Psoas muscle (tissue), 8 donors: Measurements from ENCODE around the gene ANGEL2. TPM values are rescaled to one million over a fixed set of nuclear protein-coding genes. Genes with fewer than 3 reads are reported as not detected.
"Not testable (repeated sequence)": the region's sequence is repeated elsewhere in the genome, so short reads cannot be mapped to it uniquely, and the experiment has no call there.

ENCODE experiments used
- ATAC-seq, 4 donors: fragments of 200-7000 bp; cut with Tn5 transposase; one replicate each; pipeline ENCODE4 v1.9.1; 2020; ENCODE audit warnings: moderate library complexity in 3 of 4, mild to moderate bottlenecking in 2 of 4
- DNase-seq, 2 donors: peaks; one replicate each; pipeline ENCODE4 v3.0.0-alpha.2; 2020
- H3K27ac ChIP-seq: fragments of 200-600 bp; one replicate; pipeline ENCODE4 v1.8.0; 2022
- H3K27me3 ChIP-seq, 3 donors: fragments of 200-600 bp in 1 of 3; one replicate each; pipeline versions ENCODE4 v1.6.1 to v1.8.0; 2013 to 2022; ENCODE audit warnings: low read length in 2 of 3, mild to moderate bottlenecking in 2 of 3, moderate library complexity in 1 of 3; ENCODE audit not compliant: insufficient read depth in 3 of 3
- H3K36me3 ChIP-seq, 2 donors: fragments of 200-600 bp in 1 of 2; one replicate each; pipeline versions ENCODE4 v1.6.1 to v1.8.0; 2013 to 2022; ENCODE audit warnings: low read depth in 1 of 2, mild to moderate bottlenecking in 1 of 2, moderate library complexity in 1 of 2; ENCODE audit not compliant: insufficient read depth in 1 of 2
- H3K4me1 ChIP-seq: fragments of 200-600 bp; one replicate; pipeline ENCODE4 v1.8.0; 2022
- H3K4me3 ChIP-seq: fragments of 200-600 bp; one replicate; pipeline ENCODE4 v1.8.0; 2022; ENCODE audit warnings: mild to moderate bottlenecking
- H3K9me3 ChIP-seq: fragments of 200-600 bp; one replicate; pipeline ENCODE4 v1.8.0; 2022
- WGBS, 3 donors: extraction: QIAGEN DNeasy Blood & Tissue Kit; methylation state at CpG; one replicate each; pipeline versions ENCODE4 v1.1.6 to v1.1.7; 2013; 5-methylcytosine and 5-hydroxymethylcytosine counted together
- intact Hi-C, 2 donors: fragments of 100-400 bp; cut with DNase I; formaldehyde crosslinking; loops; one replicate each; pipeline versions ENCODE4 v1.11.0 to v1.14.2; 2022
- polyA plus RNA-seq, 3 donors: library from polyadenylated mRNA; stranded (reverse); fragments of 200-250 nt; gene quantifications; one replicate each; pipeline ENCODE4 v1.2.3, GENCODE V29; 2013
- total RNA-seq, 4 donors: library from RNA; stranded (reverse); fragmentation: NEBNext Ultra II Directional in 2 of 4; extraction: Animal tissue kit (Norgen Biotek cat#: 25700) in 2 of 4; gene quantifications; one replicate each; pipeline versions ENCODE4 v1.2.1 to v1.2.4, GENCODE V29; 2021 to 2023
- TF ChIP-seq, protein P1 (sequence below): fragments of 200-600 bp; IDR thresholded peaks from one replicate; pipeline ENCODE4 v1.8.0; 2022; ENCODE audit warnings: antibody characterized with exemption
- donor health status: healthy with polysubstance abuse.
- donor health status: DM: no; HTN: no; CAD: no; lungs with moderate emphysema.
- donor health status: Bipolar disorder and iron deficiency.
- donor health status: healthy.
- donor health status: DM: yes; HTN: yes; CAD: no.
- donor health status: DM: no; HTN: no; CAD: no.
- donor health status: DM: no; HTN: no; CAD: no.
- donor health status: DM: yes; HTN: yes; CAD: no.

ANGEL2 gene
- total and polyA plus RNA-seq, 7 donors = 7.3 to 24.9 (median 18.2) TPM

DNA sequence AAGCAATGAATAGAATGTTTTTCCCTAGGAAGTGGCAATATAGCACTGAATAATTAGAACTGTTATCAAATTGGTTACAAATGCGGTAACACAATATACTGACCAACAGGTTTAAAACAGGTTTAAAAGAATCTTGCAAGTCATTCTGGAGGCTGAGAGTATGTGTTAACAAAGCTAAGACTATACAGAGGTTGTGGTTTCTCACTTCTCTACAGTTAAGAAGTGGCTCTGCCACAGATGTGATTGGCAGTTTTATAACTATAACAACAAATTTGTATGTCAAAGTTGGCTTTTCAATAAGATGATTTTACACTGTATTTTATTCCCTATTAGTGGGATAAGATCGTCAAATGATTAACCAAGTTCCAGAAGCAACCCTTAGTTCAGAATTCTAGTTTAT is 7.1 kb downstream of the ANGEL2 start:
- H3K4me1 ChIP-seq = peaks cover 8% of the 10 kb centered on the region
- H3K9me3 ChIP-seq = no peaks in the 10 kb centered on the region
- ATAC-seq (no peak), DNase-seq (no peak)
- WGBS, 3 donors = 92 to 94% (median 94%) methylated on average over 2 of the region's 2 CpGs
- no peak overlapping the region for H3K4me3 ChIP-seq
- intact Hi-C loops = no loop called here
- no peaks in the 10 kb centered on the region for H3K27me3 ChIP-seq
- no peak overlapping the region for H3K27ac ChIP-seq
- H3K36me3 ChIP-seq = peaks cover 0 to 80% of the 10 kb centered on the region in 2 donors
- TF ChIP-seq, protein P1, sequence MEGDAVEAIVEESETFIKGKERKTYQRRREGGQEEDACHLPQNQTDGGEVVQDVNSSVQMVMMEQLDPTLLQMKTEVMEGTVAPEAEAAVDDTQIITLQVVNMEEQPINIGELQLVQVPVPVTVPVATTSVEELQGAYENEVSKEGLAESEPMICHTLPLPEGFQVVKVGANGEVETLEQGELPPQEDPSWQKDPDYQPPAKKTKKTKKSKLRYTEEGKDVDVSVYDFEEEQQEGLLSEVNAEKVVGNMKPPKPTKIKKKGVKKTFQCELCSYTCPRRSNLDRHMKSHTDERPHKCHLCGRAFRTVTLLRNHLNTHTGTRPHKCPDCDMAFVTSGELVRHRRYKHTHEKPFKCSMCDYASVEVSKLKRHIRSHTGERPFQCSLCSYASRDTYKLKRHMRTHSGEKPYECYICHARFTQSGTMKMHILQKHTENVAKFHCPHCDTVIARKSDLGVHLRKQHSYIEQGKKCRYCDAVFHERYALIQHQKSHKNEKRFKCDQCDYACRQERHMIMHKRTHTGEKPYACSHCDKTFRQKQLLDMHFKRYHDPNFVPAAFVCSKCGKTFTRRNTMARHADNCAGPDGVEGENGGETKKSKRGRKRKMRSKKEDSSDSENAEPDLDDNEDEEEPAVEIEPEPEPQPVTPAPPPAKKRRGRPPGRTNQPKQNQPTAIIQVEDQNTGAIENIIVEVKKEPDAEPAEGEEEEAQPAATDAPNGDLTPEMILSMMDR = no peak

DNA sequence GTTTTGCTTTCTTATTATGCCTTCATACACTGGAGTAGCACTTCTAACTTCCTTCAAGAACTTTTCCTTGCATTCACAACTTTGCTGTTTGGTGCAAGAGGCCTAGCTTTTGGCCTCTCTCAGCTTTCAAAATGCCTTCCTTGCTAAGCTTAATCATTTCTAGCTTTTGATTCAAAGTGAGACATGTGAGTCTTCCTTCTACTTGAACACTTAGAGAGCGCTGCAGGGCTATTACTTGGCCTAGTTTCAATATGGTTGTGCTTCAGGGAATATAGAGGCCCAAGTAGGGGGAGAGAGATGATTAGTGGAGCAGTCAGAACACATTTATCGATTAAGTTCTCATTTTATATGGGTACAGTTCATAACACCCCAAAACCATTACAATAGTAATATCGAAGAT is 12.4 kb downstream of the ANGEL2 start:
- H3K27me3 ChIP-seq = no peaks in the 10 kb centered on the region
- H3K4me1 ChIP-seq = no peaks in the 10 kb centered on the region
- no peak for ATAC-seq
- intact Hi-C loops = loop anchor here (5.0 kb wide), 2 partner anchors 201 to 206 kb away; no protein-coding TSS in a partner anchor
- no peak for DNase-seq
- TF ChIP-seq, protein P1 = no peak
- peaks cover 0 to 99% of the 10 kb centered on the region in 2 donors for H3K36me3 ChIP-seq
- H3K4me3 ChIP-seq = no peak overlapping the region
- H3K27ac ChIP-seq = no peak overlapping the region
- 88 to 95% (median 90%) methylated on average over 3 of the region's 3 CpGs for WGBS, 3 donors
- H3K9me3 ChIP-seq = no peaks in the 10 kb centered on the region

DNA sequence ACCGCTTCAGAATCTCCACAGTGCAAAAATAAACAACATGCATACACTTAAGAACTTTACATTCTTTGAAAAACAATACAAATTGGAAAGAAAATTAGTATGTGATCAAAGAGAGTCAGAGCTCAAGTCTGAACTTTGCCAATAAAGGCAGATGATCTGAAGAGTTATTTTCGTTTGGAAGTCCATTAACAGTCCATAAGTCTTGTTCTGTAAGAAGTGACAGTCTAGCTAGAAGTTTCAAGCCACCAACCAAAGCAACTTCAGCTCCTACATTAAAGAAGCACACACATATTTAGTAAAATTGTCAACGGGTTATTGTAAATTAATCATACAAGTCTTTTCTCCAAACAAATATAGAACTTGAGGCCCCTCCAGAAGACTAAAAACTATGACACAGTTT is 20.7 kb downstream of the ANGEL2 start:
- intact Hi-C loops = loop anchor here (2.0 to 5.0 kb wide), 2 partner anchors 180 to 183 kb away; no protein-coding TSS in a partner anchor
- Histone ChIP-seq H3K4me1 (no peaks in the 10 kb centered on the region), H3K27me3 (no peaks in the 10 kb centered on the region), H3K36me3 (peaks cover 6 to 88% of the 10 kb centered on the region in 2 donors), H3K27ac (no peak overlapping the region), H3K9me3 (no peaks in the 10 kb centered on the region), H3K4me3 (no peak overlapping the region)
- DNase-seq = no peak
- TF ChIP-seq, protein P1 = no peak
- 73 to 86% (median 80%) methylated on average over 3 of the region's 3 CpGs for WGBS, 3 donors
- no peak for ATAC-seq

DNA sequence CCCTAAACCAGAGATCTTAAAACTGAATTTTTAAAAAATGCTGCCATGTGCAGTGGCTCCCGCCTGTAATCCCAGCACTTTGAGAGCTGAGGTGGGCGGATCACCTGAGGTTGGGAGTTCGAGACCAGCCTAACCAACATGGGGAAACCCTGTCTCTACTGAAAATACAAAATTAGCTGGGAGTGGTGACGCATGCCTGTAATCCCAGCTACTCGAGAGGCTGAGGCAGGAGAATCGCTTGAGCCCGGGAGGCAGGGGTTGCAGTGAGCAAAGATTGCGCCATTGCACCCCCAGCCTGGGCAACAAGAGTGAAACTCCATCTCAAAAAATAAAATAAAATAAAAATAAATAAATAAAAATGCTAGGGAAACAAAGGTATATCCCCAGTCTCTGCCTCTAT is 21.7 kb downstream of the ANGEL2 start:
- not testable (repeated sequence) for H3K4me3 ChIP-seq, H3K4me1 ChIP-seq, H3K9me3 ChIP-seq, DNase-seq, H3K27ac ChIP-seq, ATAC-seq, H3K27me3 ChIP-seq
- 94 to 98% (median 97%) methylated on average over 8 of the region's 8 CpGs for WGBS, 3 donors
- peaks cover 6 to 78% of the 10 kb centered on the region in 2 donors for H3K36me3 ChIP-seq
- intact Hi-C loops = loop anchor here in 1 of 2 donors (2.0 kb wide), 1 partner anchor 179 kb away; no protein-coding TSS in a partner anchor

DNA sequence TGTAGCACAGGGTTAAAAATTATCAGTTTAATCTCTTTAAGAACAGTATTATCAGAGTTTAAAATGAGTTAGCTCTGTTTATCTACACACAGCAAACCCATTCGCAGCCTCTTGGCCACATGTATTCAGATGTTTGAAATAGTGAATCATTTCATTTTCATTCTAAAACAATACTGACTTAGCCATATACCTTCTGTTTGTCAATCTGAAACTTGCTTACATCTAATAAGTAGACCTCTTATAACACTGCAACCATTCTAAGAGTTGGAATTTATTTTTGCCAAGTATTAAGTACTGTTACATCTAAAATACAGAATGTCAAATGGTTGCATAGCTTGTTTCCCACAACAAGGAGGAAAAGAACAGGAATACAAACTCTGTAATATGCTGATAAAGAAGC is 25.4 kb downstream of the ANGEL2 start:
- DNase-seq = no peak
- no peaks in the 10 kb centered on the region for H3K4me1 ChIP-seq
- no peak overlapping the region for H3K27ac ChIP-seq
- no peak for ATAC-seq
- no peaks in the 10 kb centered on the region for H3K9me3 ChIP-seq
- 70 to 83% (median 81%) methylated on average over 1 of the region's 1 CpG for WGBS, 3 donors
- H3K36me3 ChIP-seq = peaks cover 0 to 42% of the 10 kb centered on the region in 2 donors
- no peaks in the 10 kb centered on the region for H3K27me3 ChIP-seq
- intact Hi-C loops = no loop called here
- no peak overlapping the region for H3K4me3 ChIP-seq
- TF ChIP-seq, protein P1 = no peak
